ENCODE data around the gene CAMTA1.

CAMTA1 gene

DNA sequence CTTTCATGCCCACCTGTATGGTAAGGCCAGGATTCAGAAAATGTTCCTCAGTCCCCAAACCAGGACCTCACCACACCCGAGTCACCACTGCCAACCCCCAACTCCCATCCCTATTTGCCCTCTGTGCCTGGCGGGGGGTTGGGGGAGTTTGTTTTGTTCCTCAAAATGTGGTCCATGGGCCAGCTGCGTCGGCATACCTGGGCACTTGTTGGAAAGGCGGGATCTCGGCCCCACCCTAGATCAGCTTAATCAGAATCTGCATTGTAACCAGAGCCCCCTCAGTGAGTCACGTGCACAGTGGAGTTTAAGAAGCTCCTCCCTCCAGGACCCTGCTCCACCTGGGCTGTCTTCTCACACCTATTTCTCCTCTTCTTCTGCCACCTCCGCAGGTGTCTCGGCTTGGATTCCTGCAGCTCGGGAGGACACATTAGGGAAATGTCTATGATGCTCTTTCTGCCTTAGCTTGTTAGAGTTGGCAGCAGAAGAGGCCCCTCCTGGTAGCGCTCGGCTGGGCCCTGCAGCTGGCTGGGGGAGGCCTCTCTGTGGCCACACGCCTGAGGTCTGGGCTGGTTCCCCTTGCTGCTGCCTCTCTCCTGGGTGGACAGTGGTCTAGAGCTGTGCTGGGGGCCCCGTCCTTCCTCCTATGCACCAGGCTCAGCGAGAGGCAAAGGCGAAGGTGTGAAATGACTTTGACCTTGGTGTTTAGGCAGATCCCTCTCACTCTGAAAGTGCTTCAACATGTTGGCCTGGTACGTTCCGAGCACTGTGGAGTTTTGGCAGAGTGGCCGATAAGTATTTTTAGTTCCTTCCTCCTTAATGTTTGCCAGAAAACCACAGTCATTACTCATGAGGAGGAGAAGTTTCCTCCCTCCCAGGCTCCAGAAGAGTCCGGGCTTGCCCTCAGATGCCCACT is 41.8 kb upstream of the CAMTA1 start:
- H4K12ac ChIP-seq (ENCODE audit: low read depth, low read length), result no peak overlapping the region
- no peaks in the 10 kb centered on the region for H3K79me2 ChIP-seq (ENCODE audit: control insufficient read depth, insufficient read depth, low read length, poor library complexity)
- peaks cover 4% of the 10 kb centered on the region for H3K9me3 ChIP-seq (ENCODE audit: insufficient read depth, low read depth, low read length)
- no peak overlapping the region for H3K27ac ChIP-seq (ENCODE audit: low read depth, low read length)
- H4K8ac ChIP-seq (ENCODE audit: low read depth, low read length), result no peak overlapping the region
- DNase-seq, result no peak
- WGBS (ENCODE audit: extremely low coverage, insufficient coverage, insufficient read length), result no CpG with 5 or more reads among the region's 20 CpGs
- no peak overlapping the region for H3K23ac ChIP-seq (ENCODE audit: low read length)
- no peak overlapping the region for H3K9ac ChIP-seq (ENCODE audit: low read length)
- H2AFZ ChIP-seq (ENCODE audit: insufficient read depth, low read length, poor library complexity), result no peak overlapping the region
- no peak overlapping the region for H2BK12ac ChIP-seq (ENCODE audit: low read length)
- no peak overlapping the region for H3K4me3 ChIP-seq (ENCODE audit: low read depth, low read length)
- H3K4ac ChIP-seq (ENCODE audit: low read depth, low read length), result no peak overlapping the region
- H3K27me3 ChIP-seq (ENCODE audit: insufficient read depth, low read length), result no peaks in the 10 kb centered on the region
- no peaks in the 10 kb centered on the region for H3K79me1 ChIP-seq (ENCODE audit: low read length)
- H2BK5ac ChIP-seq (ENCODE audit: low read depth, low read length, poor library complexity), result no peak overlapping the region
- no peak overlapping the region for H2BK120ac ChIP-seq (ENCODE audit: insufficient read depth, low read length, poor library complexity)
- no peak overlapping the region for H2AK5ac ChIP-seq (ENCODE audit: low read length)
- H3K4me2 ChIP-seq (ENCODE audit: low read length), result no peak overlapping the region
- H3K14ac ChIP-seq (ENCODE audit: low read length), result no peak overlapping the region
- H3K36me3 ChIP-seq (ENCODE audit: control insufficient read depth in 1 of 2, insufficient read depth in 2 of 2, low read length in 2 of 2), result no peaks in the 10 kb centered on the region
- H3K18ac ChIP-seq (ENCODE audit: low read length), result no peak overlapping the region
- no peaks in the 10 kb centered on the region for H3K4me1 ChIP-seq (ENCODE audit: control insufficient read depth in 1 of 2, insufficient read depth in 2 of 2, low read length in 2 of 2)
- H4K91ac ChIP-seq (ENCODE audit: low read depth, low read length), result no peak overlapping the region

DNA sequence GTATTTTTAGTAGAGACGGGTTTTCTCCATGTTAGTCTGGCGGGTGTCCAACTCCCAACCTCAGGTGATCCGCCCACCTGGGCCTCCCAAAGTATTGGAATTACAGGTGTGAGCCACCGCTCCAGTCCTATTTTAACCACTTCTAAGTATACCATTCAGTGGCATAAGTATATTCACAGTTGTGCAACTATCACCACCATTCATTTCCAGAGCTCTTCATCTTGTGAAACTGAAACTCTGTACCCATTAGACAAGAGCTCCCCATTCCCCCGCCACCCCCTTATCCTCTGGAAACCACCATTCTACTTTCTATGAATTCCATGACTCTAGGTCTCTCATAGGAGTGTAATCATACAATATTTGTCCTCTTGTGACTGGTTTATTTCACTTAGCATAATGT is 40.2 kb upstream of the CAMTA1 start:
- Histone ChIP-seq H3K27ac (ENCODE audit: low read depth, low read length) (no peak overlapping the region), H4K12ac (ENCODE audit: low read depth, low read length) (no peak overlapping the region), H3K9ac (ENCODE audit: low read length) (no peak overlapping the region), H3K23ac (ENCODE audit: low read length) (no peak overlapping the region), H2AFZ (ENCODE audit: insufficient read depth, low read length, poor library complexity) (no peak overlapping the region), H2BK120ac (ENCODE audit: insufficient read depth, low read length, poor library complexity) (no peak overlapping the region), H3K18ac (ENCODE audit: low read length) (no peak overlapping the region), H3K79me2 (ENCODE audit: control insufficient read depth, insufficient read depth, low read length, poor library complexity) (no peaks in the 10 kb centered on the region), H3K79me1 (ENCODE audit: low read length) (no peaks in the 10 kb centered on the region), H3K4ac (ENCODE audit: low read depth, low read length) (no peak overlapping the region), H3K27me3 (ENCODE audit: insufficient read depth, low read length) (no peaks in the 10 kb centered on the region), H3K4me2 (ENCODE audit: low read length) (no peak overlapping the region), H4K91ac (ENCODE audit: low read depth, low read length) (no peak overlapping the region), H3K4me1 (ENCODE audit: control insufficient read depth in 1 of 2, insufficient read depth in 2 of 2, low read length in 2 of 2) (no peaks in the 10 kb centered on the region), H3K14ac (ENCODE audit: low read length) (no peak overlapping the region), H2BK12ac (ENCODE audit: low read length) (no peak overlapping the region), H3K9me3 (ENCODE audit: insufficient read depth, low read depth, low read length) (peaks cover 4% of the 10 kb centered on the region), H2BK5ac (ENCODE audit: low read depth, low read length, poor library complexity) (no peak overlapping the region), H2AK5ac (ENCODE audit: low read length) (no peak overlapping the region), H3K4me3 (ENCODE audit: low read depth, low read length) (no peak overlapping the region), H4K8ac (ENCODE audit: low read depth, low read length) (no peak overlapping the region), H3K36me3 (ENCODE audit: control insufficient read depth in 1 of 2, insufficient read depth in 2 of 2, low read length in 2 of 2) (no peaks in the 10 kb centered on the region)
- DNase-seq, result no peak
- no CpG with 5 or more reads among the region's 5 CpGs for WGBS (ENCODE audit: extremely low coverage, insufficient coverage, insufficient read length)

DNA sequence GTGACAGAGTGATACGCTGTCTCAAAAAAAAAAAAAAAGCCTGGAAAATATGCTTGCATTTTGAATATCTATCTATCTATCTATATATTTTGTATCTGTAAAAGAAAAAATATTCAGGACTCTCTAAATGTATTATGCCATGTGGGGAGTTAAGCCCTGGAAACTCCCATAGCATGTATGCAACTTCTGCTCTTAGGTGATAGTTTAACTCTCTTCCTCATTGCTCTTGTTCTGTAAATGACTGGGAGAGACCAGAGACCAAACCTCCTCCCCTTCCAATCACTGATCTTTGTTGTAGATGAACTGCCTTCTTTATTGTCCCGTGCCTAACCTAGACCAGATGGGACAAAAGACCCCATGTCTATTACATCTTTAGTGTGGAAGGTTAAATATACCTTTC is 37.6 kb upstream of the CAMTA1 start:
- Histone ChIP-seq H3K27ac (ENCODE audit: low read depth, low read length) (no peak overlapping the region), H3K9me3 (ENCODE audit: insufficient read depth, low read depth, low read length) (peaks cover 2% of the 10 kb centered on the region), H3K23ac (ENCODE audit: low read length) (no peak overlapping the region), H2BK120ac (ENCODE audit: insufficient read depth, low read length, poor library complexity) (no peak overlapping the region), H3K4ac (ENCODE audit: low read depth, low read length) (no peak overlapping the region), H3K27me3 (ENCODE audit: insufficient read depth, low read length) (no peaks in the 10 kb centered on the region), H3K79me1 (ENCODE audit: low read length) (no peaks in the 10 kb centered on the region), H3K4me1 (ENCODE audit: control insufficient read depth in 1 of 2, insufficient read depth in 2 of 2, low read length in 2 of 2) (no peaks in the 10 kb centered on the region), H2AFZ (ENCODE audit: insufficient read depth, low read length, poor library complexity) (no peak overlapping the region), H2BK5ac (ENCODE audit: low read depth, low read length, poor library complexity) (no peak overlapping the region), H2BK12ac (ENCODE audit: low read length) (no peak overlapping the region), H3K18ac (ENCODE audit: low read length) (no peak overlapping the region), H3K36me3 (ENCODE audit: control insufficient read depth in 1 of 2, insufficient read depth in 2 of 2, low read length in 2 of 2) (no peaks in the 10 kb centered on the region), H4K12ac (ENCODE audit: low read depth, low read length) (no peak overlapping the region), H4K91ac (ENCODE audit: low read depth, low read length) (no peak overlapping the region), H3K79me2 (ENCODE audit: control insufficient read depth, insufficient read depth, low read length, poor library complexity) (no peaks in the 10 kb centered on the region), H4K8ac (ENCODE audit: low read depth, low read length) (no peak overlapping the region), H3K9ac (ENCODE audit: low read length) (no peak overlapping the region), H3K4me3 (ENCODE audit: low read depth, low read length) (no peak overlapping the region), H3K4me2 (ENCODE audit: low read length) (no peak overlapping the region), H2AK5ac (ENCODE audit: low read length) (no peak overlapping the region), H3K14ac (ENCODE audit: low read length) (no peak overlapping the region)
- no peak for DNase-seq
- WGBS (ENCODE audit: extremely low coverage, insufficient coverage, insufficient read length), result no CpG with 5 or more reads among the region's 2 CpGs

DNA sequence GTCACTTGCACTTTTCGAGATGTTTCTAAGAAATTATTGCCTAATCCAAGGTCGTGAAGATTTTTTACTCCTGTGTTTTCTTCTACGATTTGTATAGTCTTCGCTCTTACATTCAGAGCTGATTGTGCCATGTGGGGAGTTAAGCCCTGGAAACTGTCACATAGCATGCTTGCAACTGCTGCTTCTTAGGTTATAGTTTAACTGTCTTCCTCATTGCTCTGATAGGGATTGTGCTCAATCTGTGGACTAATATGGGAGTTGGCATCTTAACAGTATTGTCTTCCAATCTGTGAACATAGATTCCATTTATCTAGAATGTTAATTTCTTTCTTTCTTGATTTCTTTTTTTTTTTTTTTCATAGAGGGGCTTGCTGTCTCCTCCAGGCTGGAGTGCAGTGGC is 34.8 kb upstream of the CAMTA1 start:
- H2BK12ac ChIP-seq (ENCODE audit: low read length), result no peak overlapping the region
- no peaks in the 10 kb centered on the region for H3K4me1 ChIP-seq (ENCODE audit: control insufficient read depth in 1 of 2, insufficient read depth in 2 of 2, low read length in 2 of 2)
- H2BK120ac ChIP-seq (ENCODE audit: insufficient read depth, low read length, poor library complexity), result no peak overlapping the region
- no peak overlapping the region for H4K91ac ChIP-seq (ENCODE audit: low read depth, low read length)
- no peak for DNase-seq
- H3K4me2 ChIP-seq (ENCODE audit: low read length), result no peak overlapping the region
- H3K4ac ChIP-seq (ENCODE audit: low read depth, low read length), result no peak overlapping the region
- H2AFZ ChIP-seq (ENCODE audit: insufficient read depth, low read length, poor library complexity), result no peak overlapping the region
- no peak overlapping the region for H3K4me3 ChIP-seq (ENCODE audit: low read depth, low read length)
- H3K9me3 ChIP-seq (ENCODE audit: insufficient read depth, low read depth, low read length), result no peaks in the 10 kb centered on the region
- H3K27me3 ChIP-seq (ENCODE audit: insufficient read depth, low read length), result no peaks in the 10 kb centered on the region
- H4K12ac ChIP-seq (ENCODE audit: low read depth, low read length), result no peak overlapping the region
- no peak overlapping the region for H2AK5ac ChIP-seq (ENCODE audit: low read length)
- no peak overlapping the region for H4K8ac ChIP-seq (ENCODE audit: low read depth, low read length)
- WGBS (ENCODE audit: extremely low coverage, insufficient coverage, insufficient read length), result no CpG with 5 or more reads among the region's 4 CpGs
- H3K23ac ChIP-seq (ENCODE audit: low read length), result no peak overlapping the region
- no peak overlapping the region for H3K18ac ChIP-seq (ENCODE audit: low read length)
- no peaks in the 10 kb centered on the region for H3K36me3 ChIP-seq (ENCODE audit: control insufficient read depth in 1 of 2, insufficient read depth in 2 of 2, low read length in 2 of 2)
- H3K14ac ChIP-seq (ENCODE audit: low read length), result no peak overlapping the region
- H3K79me2 ChIP-seq (ENCODE audit: control insufficient read depth, insufficient read depth, low read length, poor library complexity), result no peaks in the 10 kb centered on the region
- H3K9ac ChIP-seq (ENCODE audit: low read length), result no peak overlapping the region
- H3K27ac ChIP-seq (ENCODE audit: low read depth, low read length), result no peak overlapping the region
- H3K79me1 ChIP-seq (ENCODE audit: low read length), result no peaks in the 10 kb centered on the region
- no peak overlapping the region for H2BK5ac ChIP-seq (ENCODE audit: low read depth, low read length, poor library complexity)
